Midbrain (tissue), 1 donor: ENCODE results near the gene KCNK4.

Source experiments
- DNase-seq: peaks from one replicate; lab custom pipeline; 2025; lab: John Stamatoyannopoulos, UW

KCNK4 gene

DNA sequence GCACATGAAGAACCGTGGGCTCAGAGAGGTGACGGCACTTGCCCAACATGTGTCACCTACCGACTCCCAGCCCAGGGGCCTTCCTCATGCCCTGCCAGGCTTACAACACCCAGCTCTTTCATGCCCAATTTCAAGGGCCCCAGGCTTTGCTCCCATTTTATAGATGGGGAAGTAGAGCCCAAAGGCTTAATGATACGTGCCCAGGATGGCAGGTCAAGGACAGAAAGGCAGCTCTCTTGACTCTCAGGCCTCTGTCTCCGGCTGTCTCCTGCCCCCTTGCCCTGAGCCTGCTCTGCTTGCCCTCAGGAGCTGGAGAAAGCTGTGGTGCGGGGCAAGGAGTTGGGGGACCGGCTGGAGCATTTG is 57.9 kb downstream of the KCNK4 start:
- no peak for DNase-seq

DNA sequence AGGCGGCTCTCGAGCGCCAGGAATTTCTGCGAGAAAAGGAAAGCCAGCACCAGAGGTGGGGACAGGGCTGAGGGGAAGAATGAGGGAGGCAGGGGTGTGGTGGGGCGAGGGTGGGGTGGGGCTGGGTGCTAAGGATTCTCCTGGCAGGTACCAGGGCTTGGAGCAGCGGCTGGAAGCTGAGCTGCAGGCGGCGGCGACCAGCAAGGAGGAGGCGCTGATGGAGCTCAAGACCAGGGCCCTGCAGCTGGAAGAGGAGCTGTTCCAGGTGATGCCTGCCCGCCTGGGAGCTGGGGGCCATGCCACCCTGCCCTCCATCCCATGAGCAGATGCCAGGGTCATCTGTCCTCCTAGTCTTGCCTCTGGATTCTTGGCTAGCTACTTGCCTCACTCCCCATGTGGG is 58.3 kb downstream of the KCNK4 start:
- no peak for DNase-seq
